Osteocyte (in vitro differentiated cells): ENCODE data around the gene CCDC146. TPM values are rescaled to one million over a fixed set of nuclear protein-coding genes. Genes with fewer than 3 reads are reported as not detected.
"Not testable (repeated sequence)": the region's sequence is repeated elsewhere in the genome, so short reads cannot be mapped to it uniquely, and the experiment has no call there.

Experiments
- DNase-seq: peaks from one replicate; pipeline ENCODE4 v3.0.0; 2021; ENCODE audit warnings: mixed read lengths; ENCODE audit not compliant: unreplicated experiment; ENCODE audit errors: extremely low spot score
- H3K27ac Mint-ChIP-seq: one replicate; pipeline ENCODE4 v1.8.0; 2021; ENCODE audit warnings: mild to moderate bottlenecking, mixed read lengths; ENCODE audit not compliant: unreplicated experiment
- H3K27me3 Mint-ChIP-seq: one replicate; pipeline ENCODE4 v1.8.0; 2021; ENCODE audit warnings: mixed read lengths; ENCODE audit not compliant: unreplicated experiment
- H3K36me3 Mint-ChIP-seq: one replicate; pipeline ENCODE4 v1.8.0; 2021; ENCODE audit warnings: mixed read lengths; ENCODE audit not compliant: unreplicated experiment
- H3K4me1 Mint-ChIP-seq: one replicate; pipeline ENCODE4 v1.8.0; 2021; ENCODE audit warnings: mixed read lengths; ENCODE audit not compliant: unreplicated experiment
- H3K4me3 Mint-ChIP-seq: one replicate; pipeline ENCODE4 v1.8.0; 2021; ENCODE audit warnings: mild to moderate bottlenecking, moderate library complexity, mixed read lengths; ENCODE audit not compliant: unreplicated experiment
- H3K9me3 Mint-ChIP-seq: one replicate; pipeline ENCODE4 v1.8.0; 2021; ENCODE audit warnings: mixed read lengths; ENCODE audit not compliant: unreplicated experiment
- total RNA-seq: library from RNA; stranded (reverse); gene quantifications from 2 replicates; pipeline ENCODE4 v1.2.1, GENCODE V29; 2021
- TF ChIP-seq, protein P1 (sequence below): fragments of 200-600 bp; sonication (generic); IDR thresholded peaks from 2 replicates; pipeline ENCODE4 v1.5.0; 2021; ENCODE audit warnings: antibody characterized with exemption, mild to moderate bottlenecking, moderate library complexity

The CCDC146 gene
- total RNA-seq, 1 donor from 2014 or later = 5.1 TPM

- TF ChIP-seq, protein P1, sequence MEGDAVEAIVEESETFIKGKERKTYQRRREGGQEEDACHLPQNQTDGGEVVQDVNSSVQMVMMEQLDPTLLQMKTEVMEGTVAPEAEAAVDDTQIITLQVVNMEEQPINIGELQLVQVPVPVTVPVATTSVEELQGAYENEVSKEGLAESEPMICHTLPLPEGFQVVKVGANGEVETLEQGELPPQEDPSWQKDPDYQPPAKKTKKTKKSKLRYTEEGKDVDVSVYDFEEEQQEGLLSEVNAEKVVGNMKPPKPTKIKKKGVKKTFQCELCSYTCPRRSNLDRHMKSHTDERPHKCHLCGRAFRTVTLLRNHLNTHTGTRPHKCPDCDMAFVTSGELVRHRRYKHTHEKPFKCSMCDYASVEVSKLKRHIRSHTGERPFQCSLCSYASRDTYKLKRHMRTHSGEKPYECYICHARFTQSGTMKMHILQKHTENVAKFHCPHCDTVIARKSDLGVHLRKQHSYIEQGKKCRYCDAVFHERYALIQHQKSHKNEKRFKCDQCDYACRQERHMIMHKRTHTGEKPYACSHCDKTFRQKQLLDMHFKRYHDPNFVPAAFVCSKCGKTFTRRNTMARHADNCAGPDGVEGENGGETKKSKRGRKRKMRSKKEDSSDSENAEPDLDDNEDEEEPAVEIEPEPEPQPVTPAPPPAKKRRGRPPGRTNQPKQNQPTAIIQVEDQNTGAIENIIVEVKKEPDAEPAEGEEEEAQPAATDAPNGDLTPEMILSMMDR = no peak
- no peaks in the 10 kb centered on the region for H3K36me3 Mint-ChIP-seq
- DNase-seq = no peak
- H3K27ac Mint-ChIP-seq = no peak overlapping the region
- no peaks in the 10 kb centered on the region for H3K27me3 Mint-ChIP-seq
- H3K9me3 Mint-ChIP-seq = peaks cover 5% of the 10 kb centered on the region
- H3K4me1 Mint-ChIP-seq = peaks cover 22% of the 10 kb centered on the region
- H3K4me3 Mint-ChIP-seq = no peak overlapping the region
Measured at GRCh38 chr7:77266291-77266794, 143.9 kb downstream of the CCDC146 start.

- Mint-ChIP-seq H3K9me3 (peaks cover 5% of the 10 kb centered on the region), H3K27ac (peak overlapping the region; percentile 58), H3K4me3 (no peak overlapping the region), H3K36me3 (peaks cover 2% of the 10 kb centered on the region), H3K27me3 (no peaks in the 10 kb centered on the region), H3K4me1 (peaks cover 22% of the 10 kb centered on the region)
- TF ChIP-seq, protein P1 = no peak
- no peak for DNase-seq
Measured at GRCh38 chr7:77269360-77270093, 147.1 kb downstream of the CCDC146 start.

- Mint-ChIP-seq H3K27ac (peak overlapping the region; percentile 58), H3K4me3 (no peak overlapping the region), H3K36me3 (peaks cover 2% of the 10 kb centered on the region), H3K4me1 (peaks cover 22% of the 10 kb centered on the region), H3K9me3 (peaks cover 5% of the 10 kb centered on the region), H3K27me3 (no peaks in the 10 kb centered on the region)
- DNase-seq = no peak
- TF ChIP-seq, protein P1 = no peak
Measured at GRCh38 chr7:77270094-77270480, 147.7 kb downstream of the CCDC146 start.

- Mint-ChIP-seq H3K27me3 (no peaks in the 10 kb centered on the region), H3K4me1 (peaks cover 25% of the 10 kb centered on the region), H3K4me3 (no peak overlapping the region), H3K36me3 (peaks cover 2% of the 10 kb centered on the region), H3K9me3 (peaks cover 5% of the 10 kb centered on the region), H3K27ac (no peak overlapping the region)
- TF ChIP-seq, protein P1 = no peak
- no peak for DNase-seq
Measured at GRCh38 chr7:77271766-77272165, 149.4 kb downstream of the CCDC146 start.

DNA sequence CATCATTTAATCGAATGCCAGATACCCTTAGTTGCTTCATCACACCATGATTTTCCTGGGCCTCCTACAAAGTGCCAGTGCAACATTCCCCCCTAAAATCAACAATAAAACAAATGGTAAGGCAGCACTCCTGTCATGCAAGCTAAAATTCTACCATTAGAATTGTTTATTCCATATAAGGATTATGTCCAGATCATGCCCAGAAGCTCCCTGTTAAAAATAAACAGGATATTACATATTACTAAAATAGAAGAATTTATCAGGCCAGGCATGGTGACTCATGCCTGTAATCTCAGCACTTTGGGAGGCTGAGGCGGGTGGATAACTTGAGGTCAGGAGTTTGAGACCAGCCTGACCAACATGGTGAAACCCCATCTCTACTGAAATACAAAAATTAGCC is 153.2 kb downstream of the CCDC146 start:
- H3K4me3 Mint-ChIP-seq, H3K36me3 Mint-ChIP-seq, DNase-seq, H3K27ac Mint-ChIP-seq, H3K27me3 Mint-ChIP-seq, H3K9me3 Mint-ChIP-seq, H3K4me1 Mint-ChIP-seq: not testable (repeated sequence)
